ENCODE measurements around the gene GTF3C1. TPM values are rescaled to one million over a fixed set of nuclear protein-coding genes. Genes with fewer than 3 reads are reported as not detected.

GTF3C1 gene
- total RNA-seq, 4 donors from 2014 or later, result 73.2 to 247 (median 85.3) TPM

Other genes with a start within 250 kb of the GTF3C1 start
- gene IL4R, start 235.9 kb downstream of the GTF3C1 start, total RNA-seq, result 100 to 1,000 TPM in 1 of 4 donors, 10 to 100 TPM in 2, 1 to 10 TPM in 1; 9.4 to 137 (median 45.4) TPM
- under 1 TPM in 2 of 4 donors, not detected in 2; 0.21 to 0.46 TPM for gene IL21R, start 147.7 kb downstream of the GTF3C1 start, total RNA-seq
- 10 to 100 TPM; 12.1 to 42.6 (median 23.7) TPM for gene KATNIP, start 231 bp upstream of the GTF3C1 start, total RNA-seq

Measured in uterus (tissue), 4 donors.